Esophagus muscularis mucosa (tissue), 4 donors: ENCODE measurements around the gene ZBTB17. TPM values are rescaled to one million over a fixed set of nuclear protein-coding genes. Genes with fewer than 3 reads are reported as not detected.
"Not testable (repeated sequence)": the region's sequence is repeated elsewhere in the genome, so short reads cannot be mapped to it uniquely, and the experiment has no call there.

Experiments used
- DNase-seq: peaks from one replicate; pipeline ENCODE4 v3.0.0-alpha.2; 2017; ENCODE audit errors: extremely low spot score
- H3K27ac ChIP-seq, 4 donors: fragments of 200-600 bp; sonication (generic); replicated peaks in 1 of 4; 1 replicate in 3 of 4; 2 replicates in 1 of 4; pipeline ENCODE4 v1.5.1; 2016 to 2019; ENCODE audit warnings: mild to moderate bottlenecking in 1 of 4
- H3K27me3 ChIP-seq, 4 donors: fragments of 200-600 bp; sonication (generic); one replicate each; pipeline versions ENCODE4 v1.5.1 to v1.6.0; 2016 to 2019
- H3K36me3 ChIP-seq, 4 donors: fragments of 200-600 bp; sonication (generic); one replicate each; pipeline ENCODE4 v1.5.1; 2016 to 2019
- H3K4me1 ChIP-seq, 4 donors: fragments of 200-600 bp; sonication (generic); one replicate each; pipeline ENCODE4 v1.5.1; 2016 to 2019
- H3K4me3 ChIP-seq, 4 donors: fragments of 200-600 bp; sonication (generic); 1 replicate in 2 of 4; 2 replicates in 2 of 4; pipeline ENCODE4 v1.5.1; 2016 to 2019; ENCODE audit warnings: mild to moderate bottlenecking in 4 of 4, moderate library complexity in 1 of 4
- H3K9me3 ChIP-seq, 4 donors: fragments of 200-600 bp; sonication (generic); 1 replicate in 3 of 4; 2 replicates in 1 of 4; pipeline ENCODE4 v1.5.1; 2016 to 2019
- EP300 ChIP-seq: sonication (generic); formaldehyde crosslinking; IDR thresholded peaks from one replicate; pipeline ENCODE4 v1.6.1; 2017; ENCODE audit warnings: antibody characterized with exemption
- POLR2A ChIP-seq: fragments of 450-650 bp; IDR thresholded peaks from one replicate; pipeline ENCODE4 v1.6.1; 2017; ENCODE audit warnings: antibody characterized with exemption, moderate library complexity, mild to moderate bottlenecking, low read depth
- POLR2AphosphoS5 ChIP-seq, 2 donors: sonication (generic); formaldehyde crosslinking; IDR thresholded peaks; one replicate each; pipeline ENCODE4 v1.6.1; 2017; ENCODE audit warnings: antibody characterized with exemption in 2 of 2
- WGBS: methylation state at CpG from one replicate; pipeline ENCODE4 v1.1.5; 2018; 5-methylcytosine and 5-hydroxymethylcytosine counted together
- intact Hi-C: fragments of 100-400 bp; cut with DNase I; formaldehyde crosslinking; loops from one replicate; pipeline ENCODE4 v1.15.1; 2023
- total RNA-seq, 4 donors: library from RNA; depleted of rRNA; stranded (reverse); fragments of >200 nt; gene quantifications; one replicate each; pipeline versions ENCODE4 v1.1.0 to v1.2.1, GENCODE V29; 2016
- TF ChIP-seq, protein P1 (sequence below), 3 experiments: fragments of 200-600 bp in 2 of 3; fragments of 450-650 bp in 1 of 3; sonication (generic) in 2 of 3; IDR thresholded peaks; one replicate each; pipeline ENCODE4 v1.5.1; 2017 to 2019; ENCODE audit warnings: antibody characterized with exemption in 3 of 3, mild to moderate bottlenecking in 2 of 3, moderate library complexity in 1 of 3

The ZBTB17 gene
- total RNA-seq, 4 donors from 2014 or later, result 29.5 to 40.8 (median 34.6) TPM

DNA sequence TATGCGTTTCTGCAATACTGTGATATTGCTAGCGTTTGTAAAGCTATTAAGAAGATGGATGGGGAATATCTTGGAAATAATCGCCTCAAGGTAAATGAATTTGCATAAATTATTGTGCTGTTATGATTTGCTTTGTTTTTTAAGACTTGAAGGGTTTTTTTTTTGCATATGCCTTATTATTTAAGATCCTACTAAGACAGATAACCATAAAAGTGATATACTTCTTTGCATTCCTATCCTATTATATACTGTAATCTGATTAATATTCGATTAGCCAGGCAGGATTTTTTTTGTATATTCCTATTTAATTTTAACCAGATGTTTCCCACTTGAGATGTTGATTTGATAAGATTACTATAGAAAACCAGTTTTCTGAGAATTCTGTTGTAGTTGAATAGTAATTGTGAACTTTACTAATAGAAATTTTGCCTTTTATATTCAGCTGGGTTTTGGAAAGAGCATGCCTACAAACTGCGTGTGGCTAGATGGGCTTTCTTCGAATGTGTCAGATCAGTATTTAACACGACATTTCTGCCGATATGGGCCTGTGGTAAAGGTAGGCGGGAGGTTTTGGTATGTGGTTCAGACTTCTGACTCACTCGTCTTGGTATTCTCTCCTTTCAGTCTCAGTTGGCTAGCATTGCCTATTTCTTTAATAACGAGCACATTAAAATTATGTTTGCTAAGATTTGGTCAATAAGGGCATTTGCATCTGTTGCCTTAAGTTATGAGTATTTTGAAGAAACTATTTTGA is 56.8 kb downstream of the ZBTB17 start:
- DNase-seq, result no peak
- Histone ChIP-seq H3K9me3 (no peaks in the 10 kb centered on the region), H3K36me3 (peaks cover 25 to 99% (median 71%) of the 10 kb centered on the region in 4 donors), H3K4me3 (no peak overlapping the region), H3K4me1 (peaks cover 3 to 30% (median 17%) of the 10 kb centered on the region in 4 donors), H3K27me3 (no peaks in the 10 kb centered on the region), H3K27ac (no peak overlapping the region)
- 92% methylated on average over 11 of the region's 11 CpGs for WGBS
- TF ChIP-seq POLR2AphosphoS5 (IDR thresholded peaks at IDR 0.05) (no peak), POLR2A (no peak), EP300 (no peak)
- TF ChIP-seq, protein P1, sequence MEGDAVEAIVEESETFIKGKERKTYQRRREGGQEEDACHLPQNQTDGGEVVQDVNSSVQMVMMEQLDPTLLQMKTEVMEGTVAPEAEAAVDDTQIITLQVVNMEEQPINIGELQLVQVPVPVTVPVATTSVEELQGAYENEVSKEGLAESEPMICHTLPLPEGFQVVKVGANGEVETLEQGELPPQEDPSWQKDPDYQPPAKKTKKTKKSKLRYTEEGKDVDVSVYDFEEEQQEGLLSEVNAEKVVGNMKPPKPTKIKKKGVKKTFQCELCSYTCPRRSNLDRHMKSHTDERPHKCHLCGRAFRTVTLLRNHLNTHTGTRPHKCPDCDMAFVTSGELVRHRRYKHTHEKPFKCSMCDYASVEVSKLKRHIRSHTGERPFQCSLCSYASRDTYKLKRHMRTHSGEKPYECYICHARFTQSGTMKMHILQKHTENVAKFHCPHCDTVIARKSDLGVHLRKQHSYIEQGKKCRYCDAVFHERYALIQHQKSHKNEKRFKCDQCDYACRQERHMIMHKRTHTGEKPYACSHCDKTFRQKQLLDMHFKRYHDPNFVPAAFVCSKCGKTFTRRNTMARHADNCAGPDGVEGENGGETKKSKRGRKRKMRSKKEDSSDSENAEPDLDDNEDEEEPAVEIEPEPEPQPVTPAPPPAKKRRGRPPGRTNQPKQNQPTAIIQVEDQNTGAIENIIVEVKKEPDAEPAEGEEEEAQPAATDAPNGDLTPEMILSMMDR (IDR thresholded peaks at IDR 0.05), result no peak
- intact Hi-C loops, result no loop called here

DNA sequence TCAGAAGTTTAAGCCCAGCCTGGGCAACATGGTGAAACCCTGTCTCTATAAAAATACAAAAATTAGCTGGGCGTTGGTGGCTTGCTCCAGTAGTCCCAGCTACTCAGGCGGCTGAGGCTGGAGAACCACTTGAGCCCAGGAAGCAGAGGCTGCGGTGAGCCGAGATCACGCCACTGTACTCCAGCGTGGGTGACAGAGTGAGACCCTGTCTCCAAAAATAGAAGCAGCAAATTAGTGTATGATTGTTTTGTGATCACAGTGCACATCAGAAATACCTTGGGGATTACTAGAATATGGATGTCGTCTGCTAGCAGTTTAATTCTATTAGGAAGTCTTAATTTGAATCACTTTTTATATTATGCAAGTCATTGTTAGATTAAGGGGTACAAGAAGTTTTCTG is 59.0 kb downstream of the ZBTB17 start:
- Histone ChIP-seq H3K27ac (peak overlapping the region; percentile 15 to 61 (median 40)), H3K36me3 (peaks cover 18 to 97% (median 64%) of the 10 kb centered on the region in 4 donors), H3K4me1 (peaks cover 3 to 30% (median 17%) of the 10 kb centered on the region in 4 donors), H3K4me3 (no peak overlapping the region), H3K9me3 (no peaks in the 10 kb centered on the region), H3K27me3 (no peaks in the 10 kb centered on the region)
- no peak for DNase-seq
- no peak for TF ChIP-seq POLR2A
- no peak for TF ChIP-seq EP300
- no peak for TF ChIP-seq POLR2AphosphoS5 (IDR thresholded peaks at IDR 0.05)
- TF ChIP-seq, protein P1 (IDR thresholded peaks at IDR 0.05), result no peak
- WGBS, result 84% methylated on average over 7 of the region's 7 CpGs
- intact Hi-C loops, result no loop called here

DNA sequence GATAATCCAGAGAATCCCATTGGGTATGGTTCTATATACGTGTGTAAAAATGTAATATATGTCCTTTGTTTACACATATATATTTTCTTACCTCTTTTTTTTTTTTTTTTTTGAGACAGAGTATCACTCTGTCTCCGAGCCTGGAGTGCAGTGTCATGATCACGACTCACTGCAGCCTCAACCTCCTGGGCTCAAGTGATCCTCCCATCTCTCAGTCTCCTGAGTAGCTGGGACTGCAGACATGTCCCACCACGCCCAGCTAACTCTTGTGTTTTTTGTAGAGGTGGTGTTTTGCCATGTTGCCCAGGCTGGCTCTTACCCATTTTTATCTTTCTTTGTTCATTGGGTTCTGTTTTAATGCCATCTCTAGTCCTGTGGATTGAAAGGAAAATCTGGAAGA is 59.5 kb downstream of the ZBTB17 start:
- Histone ChIP-seq H3K4me3 (peak overlapping the region in 2 of 4 donors; percentile 22 to 24), H3K36me3 (peaks cover 21 to 97% (median 64%) of the 10 kb centered on the region in 4 donors), H3K27me3 (no peaks in the 10 kb centered on the region), H3K27ac (peak overlapping the region; percentile 15 to 61 (median 40)), H3K4me1 (peaks cover 3 to 30% (median 17%) of the 10 kb centered on the region in 4 donors), H3K9me3 (no peaks in the 10 kb centered on the region)
- intact Hi-C loops, result no loop called here
- WGBS, result 55% methylated on average over 4 of the region's 4 CpGs
- TF ChIP-seq, protein P1 (IDR thresholded peaks at IDR 0.05), result no peak
- TF ChIP-seq POLR2A (no peak), EP300 (no peak), POLR2AphosphoS5 (IDR thresholded peaks at IDR 0.05) (no peak)
- no peak for DNase-seq

DNA sequence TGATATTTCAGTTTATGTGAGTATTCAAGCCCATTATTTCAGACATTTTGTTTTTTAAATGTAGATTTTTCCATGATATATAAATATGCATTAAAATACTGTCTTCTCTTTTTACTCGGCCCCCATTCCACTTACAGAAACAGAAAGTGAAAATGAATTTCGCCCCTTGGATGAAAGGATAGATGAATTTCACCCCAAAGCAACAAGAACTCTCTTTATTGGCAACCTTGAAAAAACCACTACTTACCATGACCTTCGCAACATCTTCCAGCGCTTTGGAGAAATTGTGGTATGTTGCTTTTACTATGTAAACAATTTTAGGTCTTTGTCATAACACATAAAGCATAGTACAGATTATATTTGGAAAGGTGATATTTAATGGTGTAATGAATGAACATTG is 59.9 kb downstream of the ZBTB17 start:
- no peaks in the 10 kb centered on the region for H3K27me3 ChIP-seq
- intact Hi-C loops, result no loop called here
- H3K9me3 ChIP-seq, result no peaks in the 10 kb centered on the region
- no peak for TF ChIP-seq POLR2AphosphoS5 (IDR thresholded peaks at IDR 0.05)
- no peak for TF ChIP-seq EP300
- TF ChIP-seq, protein P1 (IDR thresholded peaks at IDR 0.05), result no peak
- TF ChIP-seq POLR2A, result no peak
- 48% methylated on average over 4 of the region's 4 CpGs for WGBS
- DNase-seq, result no peak
- H3K27ac ChIP-seq, result peak overlapping the region in 3 of 4 donors; percentile 15 to 61 (median 56)
- peaks cover 3 to 30% (median 17%) of the 10 kb centered on the region in 4 donors for H3K4me1 ChIP-seq
- peak overlapping the region in 3 of 4 donors; percentile 10 to 24 (median 22) for H3K4me3 ChIP-seq
- H3K36me3 ChIP-seq, result peaks cover 20 to 97% (median 64%) of the 10 kb centered on the region in 4 donors

DNA sequence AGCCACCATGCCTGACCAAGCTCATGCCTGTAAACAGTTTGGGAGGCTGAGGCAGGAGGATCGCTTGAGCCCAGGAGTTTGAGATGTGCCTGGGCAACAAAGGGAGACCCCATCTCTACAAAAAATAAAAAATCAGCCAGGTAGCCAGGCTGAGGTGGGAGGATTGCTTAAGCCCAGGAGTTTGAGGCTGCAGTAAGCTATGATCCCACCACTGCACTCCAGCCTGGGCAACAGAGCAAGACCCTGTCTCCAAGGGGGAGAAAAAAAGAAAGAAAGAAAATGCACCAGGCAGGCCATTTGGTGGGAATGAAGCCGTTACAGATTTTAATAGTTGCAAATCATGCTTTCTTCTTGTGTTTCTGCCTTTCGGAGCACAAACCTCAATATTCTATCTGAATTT is 62.3 kb downstream of the ZBTB17 start:
- intact Hi-C loops, DNase-seq, H3K4me3 ChIP-seq, H3K27me3 ChIP-seq, H3K9me3 ChIP-seq, H3K27ac ChIP-seq: not testable (repeated sequence)
- peaks cover 16 to 89% (median 58%) of the 10 kb centered on the region in 4 donors for H3K36me3 ChIP-seq
- H3K4me1 ChIP-seq, result peaks cover 3 to 30% (median 17%) of the 10 kb centered on the region in 4 donors
- 96% methylated on average over 3 of the region's 3 CpGs for WGBS
